Hematopoietic multipotent progenitor cell treated with erythropoietin and hydrocortisone succinate and interleukin-3 and kit ligand, for 17 days (in vitro differentiated cells): Measurements from ENCODE around the gene C5.

Experiments used
- DNase-seq: peaks from one replicate; pipeline ENCODE4 v3.0.0-alpha.2; 2015; ENCODE audit warnings: low spot score

Gene C5

GRCh38 chr9:120910643-120911042 is 139.4 kb downstream of the C5 start:
- DNase-seq, result no peak

- no peak for DNase-seq
Measured at GRCh38 chr9:120909904-120910303, 140.2 kb downstream of the C5 start.

- DNase-seq, result no peak
Measured at GRCh38 chr9:120905315-120906164, 144.5 kb downstream of the C5 start.

- DNase-seq, result no peak
Measured at GRCh38 chr9:120904978-120905301, 145.1 kb downstream of the C5 start.

GRCh38 chr9:120904061-120904977 is 145.8 kb downstream of the C5 start:
- DNase-seq, result no peak

- no peak for DNase-seq
Measured at GRCh38 chr9:120902569-120903535, 147.2 kb downstream of the C5 start.
